Right hindlimb (tissue), 1 donor: ENCODE measurements around the gene ZNF546.
"Not testable (repeated sequence)": the region's sequence is repeated elsewhere in the genome, so short reads cannot be mapped to it uniquely, and the experiment has no call there.

Experiments
- DNase-seq: peaks from one replicate; pipeline ENCODE4 v3.0.0-alpha.2; 2018

The ZNF546 gene

DNA sequence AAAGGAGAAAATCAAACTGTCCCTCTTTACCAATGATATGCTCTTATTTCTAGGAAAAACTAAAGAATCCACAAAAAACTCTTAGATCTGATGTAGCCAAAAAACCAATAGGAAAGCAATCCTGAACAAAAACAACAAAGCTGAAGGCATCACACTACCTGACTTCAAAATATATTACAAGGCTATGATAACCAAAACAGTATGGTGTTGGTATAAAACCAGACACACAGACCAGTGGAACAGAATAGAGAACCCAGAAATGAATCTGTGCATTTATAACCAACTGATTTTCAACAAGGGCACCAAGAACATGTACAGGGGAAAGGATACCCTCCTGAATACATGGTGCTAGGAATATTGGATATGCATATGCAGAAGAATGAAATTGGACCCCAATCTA, 9.7 kb upstream of the ZNF546 start:
- DNase-seq, result no peak

DNA sequence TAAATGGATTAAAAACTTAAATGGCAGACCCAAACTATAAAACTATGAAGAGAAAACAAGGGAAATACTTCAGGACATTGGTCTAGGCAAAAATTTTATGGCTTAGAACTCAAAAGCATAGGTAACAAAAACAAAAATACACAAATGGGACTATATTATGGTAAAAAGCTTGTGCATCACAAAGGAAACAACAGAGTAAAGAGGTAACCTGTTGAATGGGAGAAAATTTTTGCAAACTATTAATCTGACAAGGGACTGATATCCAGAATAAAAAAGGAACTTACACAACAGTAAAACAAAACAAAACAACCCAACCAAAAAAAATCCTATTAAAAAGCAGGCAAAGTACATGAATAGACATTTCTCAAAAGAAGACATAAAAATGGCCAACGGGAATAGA, 9.3 kb upstream of the ZNF546 start:
- DNase-seq, result no peak

DNA sequence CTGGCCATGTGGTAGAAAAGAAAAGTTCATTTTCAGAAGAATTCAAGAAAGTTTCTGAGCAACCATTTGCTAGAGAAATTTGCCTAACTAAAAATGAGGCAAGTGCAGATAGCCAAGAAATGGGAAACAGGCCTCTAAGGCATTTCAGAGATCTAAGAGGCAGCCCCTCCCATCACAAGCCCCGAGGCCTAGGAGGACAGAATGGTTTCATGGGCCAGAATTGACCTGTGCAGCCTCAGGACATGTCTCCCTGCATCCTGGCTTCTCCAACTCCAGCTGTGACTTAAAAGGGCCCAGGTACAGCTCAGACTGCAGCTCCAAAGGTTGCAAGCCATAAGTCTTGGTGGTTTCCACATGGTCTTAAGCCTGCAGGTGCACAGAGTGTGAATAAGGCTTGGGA, 3.3 kb upstream of the ZNF546 start:
- no peak for DNase-seq

DNA sequence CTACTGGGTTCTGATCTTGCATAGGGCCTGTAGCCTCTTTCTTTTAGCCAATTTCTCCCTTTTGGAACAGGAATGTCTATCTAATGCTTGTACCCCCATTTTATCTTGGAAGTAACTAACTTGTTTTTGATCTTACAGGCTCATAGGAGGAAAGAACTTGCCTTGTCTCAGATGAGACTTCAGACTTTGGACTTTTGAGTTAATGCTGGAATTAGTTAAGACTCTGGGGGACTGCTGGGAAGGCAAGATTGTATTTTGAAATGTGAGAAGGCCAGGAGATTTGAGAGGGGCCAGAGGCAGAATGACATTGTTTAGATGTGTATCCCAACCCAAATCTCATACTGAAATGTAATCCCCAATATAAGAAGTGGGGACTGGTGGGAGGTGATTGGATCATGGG, 2.5 kb upstream of the ZNF546 start:
- DNase-seq, result no peak

DNA sequence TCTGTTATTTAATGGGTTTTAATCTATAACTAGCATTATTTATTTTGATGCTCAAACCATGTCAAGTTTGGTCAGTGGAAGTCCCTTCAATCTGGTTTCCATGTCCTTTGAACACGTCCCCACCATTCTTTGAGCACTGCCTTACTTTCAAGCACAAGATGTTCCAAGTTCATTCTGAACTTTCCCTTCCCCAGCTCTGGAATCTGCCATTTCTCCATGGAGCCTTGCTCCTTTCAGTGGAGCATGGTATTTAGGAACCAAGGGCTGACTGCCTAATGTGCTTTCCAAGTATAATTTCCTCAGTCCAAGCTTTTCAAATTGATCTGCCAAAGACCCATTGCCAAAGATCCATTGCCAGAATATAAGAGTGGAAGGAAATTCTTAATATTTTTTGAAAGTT, 1.1 kb upstream of the ZNF546 start:
- no peak for DNase-seq

DNA sequence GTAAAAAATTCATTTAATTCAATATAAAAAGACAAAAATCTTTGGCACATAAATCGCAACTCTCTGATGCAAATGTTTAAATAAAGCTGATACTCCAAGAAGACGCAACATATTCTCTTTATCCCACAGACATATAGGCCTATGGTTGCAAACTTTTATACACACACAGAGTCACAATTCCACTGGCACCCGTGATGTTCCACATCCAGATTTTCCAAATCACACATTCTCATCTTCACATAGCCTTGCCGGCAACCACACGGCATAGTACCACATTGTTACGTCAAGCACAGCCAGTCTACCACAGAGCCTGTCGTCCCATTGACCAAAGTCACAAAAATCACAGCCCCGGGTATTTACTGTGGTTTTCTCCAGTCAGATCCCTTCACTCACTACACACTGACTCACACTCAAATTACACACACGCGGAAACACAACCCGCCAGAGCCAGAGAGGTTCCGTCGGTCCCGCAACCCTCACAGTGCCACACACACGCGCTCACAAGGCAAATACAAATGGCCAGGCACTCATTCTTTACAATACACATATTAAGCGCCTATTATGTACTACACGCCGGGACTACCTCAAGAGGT, 546 bp upstream of the ZNF546 start:
- DNase-seq, result peak; percentile 48

DNA sequence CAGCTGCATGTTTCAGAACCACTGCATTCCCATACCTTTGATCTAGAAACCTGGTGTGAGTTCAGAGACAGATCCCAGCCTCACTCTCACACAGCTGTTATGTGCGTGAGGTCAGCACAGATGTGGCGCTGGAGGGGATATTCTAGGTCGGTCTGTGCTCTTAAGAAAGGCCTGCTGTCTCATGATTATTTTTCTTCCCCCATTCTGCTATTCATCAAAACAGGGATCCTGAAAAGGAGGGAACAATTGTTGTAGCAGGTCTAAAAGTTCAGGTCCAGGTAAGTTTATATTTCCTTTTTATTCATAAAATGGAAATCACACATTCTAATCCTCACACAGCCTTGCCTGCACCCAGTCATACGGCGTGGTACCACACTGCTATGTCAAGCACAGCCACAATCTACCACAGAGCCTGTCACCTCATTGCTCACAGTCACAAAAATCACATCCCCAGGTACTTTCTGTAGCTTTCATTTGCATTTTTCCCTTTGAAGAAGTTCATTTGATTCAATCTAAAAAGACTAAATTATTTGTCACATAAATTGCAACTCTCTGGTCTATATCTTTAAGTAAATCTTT, 867 bp downstream of the ZNF546 start:
- DNase-seq, result no peak

DNA sequence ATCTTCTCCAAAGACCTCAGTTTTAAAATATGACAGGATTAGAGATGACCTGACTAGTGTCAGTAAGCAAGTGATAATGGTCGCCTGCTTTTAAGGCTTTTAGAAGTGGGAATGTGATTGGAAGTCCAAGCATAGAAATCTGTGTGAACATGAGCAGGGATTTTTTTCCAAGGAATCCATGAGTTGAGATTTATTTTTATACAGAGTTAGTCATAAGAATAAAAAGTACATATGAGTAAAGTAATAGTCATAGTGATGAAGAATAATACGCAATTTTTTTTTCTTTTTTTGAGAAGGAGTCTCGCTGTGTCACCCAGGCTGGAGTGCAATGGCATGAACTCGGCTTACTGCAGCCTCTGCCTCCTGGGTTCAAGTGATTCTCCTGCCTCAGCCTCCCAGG, 1.6 kb downstream of the ZNF546 start:
- DNase-seq, result no peak

DNA sequence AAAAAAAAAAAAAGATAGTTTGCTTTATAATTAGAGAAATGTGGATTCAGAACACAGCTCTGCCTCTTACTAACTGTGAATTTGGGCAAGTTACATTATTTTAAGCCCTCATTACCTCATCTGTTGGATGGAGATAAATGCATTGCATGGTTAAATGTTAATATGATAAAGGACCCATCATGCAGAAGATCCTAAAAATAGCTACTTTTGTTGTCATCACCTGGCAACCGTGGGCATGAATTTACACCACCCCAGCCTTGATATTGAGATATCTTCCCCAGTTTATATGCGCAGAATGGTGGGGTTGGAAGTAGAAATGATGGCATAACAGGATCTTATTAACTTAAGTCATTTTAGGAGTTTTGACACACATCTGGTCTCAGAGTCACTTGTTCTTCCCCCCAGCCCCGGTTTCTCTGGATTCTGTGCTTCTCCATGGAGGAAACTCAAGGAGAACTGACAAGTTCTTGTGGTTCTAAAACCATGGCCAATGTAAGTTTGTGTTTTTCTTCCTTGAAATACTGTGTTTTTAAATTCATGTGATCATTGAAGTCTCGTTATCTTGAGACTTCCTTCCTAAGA, 8.9 kb downstream of the ZNF546 start:
- DNase-seq, result no peak

DNA sequence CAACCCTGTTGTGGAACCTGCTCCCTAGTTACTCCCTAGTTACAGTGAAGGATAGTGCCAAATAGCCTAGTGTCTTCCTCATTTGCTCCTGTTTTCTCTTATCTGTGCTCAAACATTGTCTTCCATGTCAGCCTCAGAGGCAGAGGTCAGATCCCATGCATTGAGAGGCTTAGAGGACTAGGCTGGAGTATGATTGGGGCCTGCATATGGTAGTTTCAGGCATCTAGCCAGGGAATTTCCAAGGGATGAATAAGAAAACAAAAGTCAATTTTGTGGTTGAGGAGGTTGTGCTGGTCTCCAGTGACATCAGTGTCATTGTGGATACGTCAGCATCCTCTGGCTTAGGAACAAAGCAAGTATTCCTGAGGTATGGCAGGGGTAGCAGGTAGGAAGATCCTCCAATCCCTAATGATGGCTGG, 9.4 kb downstream of the ZNF546 start:
- DNase-seq, result no peak

DNA sequence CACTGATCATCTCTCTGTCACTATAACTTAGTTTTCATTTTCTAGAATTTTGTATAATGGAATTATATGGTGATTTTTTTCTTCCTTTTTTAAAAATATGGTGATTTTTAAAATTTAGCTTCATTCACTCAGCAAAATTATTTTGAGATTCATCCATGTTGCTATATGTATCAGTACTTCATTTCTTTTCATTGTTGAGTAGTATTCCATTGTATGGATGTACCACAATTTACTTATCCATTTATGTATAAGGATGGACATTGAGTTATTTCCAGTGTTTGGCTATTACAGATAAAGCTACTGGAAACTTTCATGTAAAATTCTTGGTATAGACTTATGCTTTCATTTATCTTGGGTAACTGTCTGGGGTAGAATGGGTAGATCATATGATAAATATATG, 12.8 kb downstream of the ZNF546 start:
- DNase-seq, result no peak

DNA sequence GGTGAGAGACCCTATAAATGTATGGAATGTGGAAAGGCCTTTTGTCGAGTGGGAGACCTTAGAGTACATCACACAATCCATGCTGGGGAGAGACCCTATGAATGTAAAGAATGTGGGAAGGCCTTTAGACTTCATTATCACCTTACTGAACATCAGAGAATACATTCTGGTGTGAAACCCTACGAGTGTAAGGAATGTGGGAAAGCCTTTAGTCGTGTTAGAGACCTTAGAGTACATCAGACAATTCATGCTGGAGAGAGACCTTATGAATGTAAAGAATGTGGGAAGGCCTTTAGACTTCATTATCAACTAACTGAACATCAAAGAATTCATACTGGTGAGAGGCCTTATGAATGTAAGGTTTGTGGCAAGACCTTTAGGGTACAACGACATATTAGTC, 17.1 kb downstream of the ZNF546 start:
- DNase-seq, result no peak

DNA sequence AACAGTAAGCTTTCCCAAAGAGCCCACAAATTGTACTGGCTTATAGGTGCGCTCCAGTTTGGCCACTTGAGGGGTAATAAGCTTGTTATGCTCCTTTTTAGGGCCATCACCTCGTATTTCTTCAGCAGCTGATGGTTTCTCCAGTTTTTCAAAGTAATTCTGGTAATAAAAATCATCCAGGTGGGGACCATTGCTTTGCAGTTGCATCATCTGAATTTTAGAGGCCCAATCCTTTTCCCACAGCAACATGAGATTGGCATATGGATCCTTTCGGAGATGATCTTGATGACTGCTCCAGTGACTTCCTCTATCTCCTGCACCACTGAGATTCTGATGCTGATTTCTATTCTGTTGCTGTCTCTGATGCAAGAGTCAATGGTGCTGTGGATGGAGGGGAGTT, 27.1 kb downstream of the ZNF546 start:
- DNase-seq, result no peak

DNA sequence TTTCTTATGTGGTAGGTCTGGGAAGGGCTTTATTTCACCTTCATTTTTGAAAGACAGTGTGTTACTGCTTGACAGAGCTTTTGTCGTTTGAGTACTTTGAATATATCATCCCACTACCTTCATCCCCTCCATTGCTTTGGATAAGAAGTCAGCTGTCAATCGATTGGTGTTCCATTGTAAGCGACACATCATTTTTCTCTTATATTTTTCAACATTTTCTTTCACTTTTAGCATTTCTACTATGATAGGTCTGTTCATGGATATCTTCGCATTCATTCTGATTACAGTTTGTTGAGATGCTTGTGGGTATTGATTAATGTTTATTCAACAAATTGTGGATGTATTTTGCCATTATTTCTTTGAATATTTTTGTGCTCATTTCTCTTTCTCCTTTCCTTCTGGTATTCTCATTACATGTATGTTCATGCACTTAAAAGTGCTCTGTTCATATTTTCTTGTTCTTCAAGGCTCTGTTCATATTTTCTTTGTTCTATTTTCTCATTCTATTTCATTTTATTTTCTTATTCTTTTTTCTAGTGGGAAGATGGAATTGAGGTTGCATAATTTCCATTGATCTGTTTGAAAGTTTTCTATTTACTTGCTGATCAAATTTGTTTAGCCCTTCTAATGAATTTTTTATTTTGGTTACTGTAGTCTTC, 29.2 kb downstream of the ZNF546 start:
- no peak for DNase-seq

DNA sequence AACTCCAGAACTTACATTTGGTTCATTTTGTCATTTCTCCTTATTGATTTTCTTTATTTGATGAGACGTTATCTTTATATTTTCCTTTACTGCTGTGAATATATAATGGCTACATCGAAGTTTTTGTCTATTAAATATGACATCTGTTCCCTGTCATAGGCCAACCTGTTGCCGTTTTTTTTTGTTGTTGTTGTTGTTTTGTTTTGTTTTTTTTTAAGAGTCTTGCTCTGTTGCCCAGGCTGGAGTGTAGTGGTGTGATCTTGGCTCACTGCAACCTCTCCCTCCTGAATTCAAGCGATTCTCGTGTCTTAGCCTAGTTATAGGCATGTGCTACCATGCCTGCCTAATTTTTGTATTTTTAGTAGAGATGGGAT, 29.7 kb downstream of the ZNF546 start:
- no peak for DNase-seq

DNA sequence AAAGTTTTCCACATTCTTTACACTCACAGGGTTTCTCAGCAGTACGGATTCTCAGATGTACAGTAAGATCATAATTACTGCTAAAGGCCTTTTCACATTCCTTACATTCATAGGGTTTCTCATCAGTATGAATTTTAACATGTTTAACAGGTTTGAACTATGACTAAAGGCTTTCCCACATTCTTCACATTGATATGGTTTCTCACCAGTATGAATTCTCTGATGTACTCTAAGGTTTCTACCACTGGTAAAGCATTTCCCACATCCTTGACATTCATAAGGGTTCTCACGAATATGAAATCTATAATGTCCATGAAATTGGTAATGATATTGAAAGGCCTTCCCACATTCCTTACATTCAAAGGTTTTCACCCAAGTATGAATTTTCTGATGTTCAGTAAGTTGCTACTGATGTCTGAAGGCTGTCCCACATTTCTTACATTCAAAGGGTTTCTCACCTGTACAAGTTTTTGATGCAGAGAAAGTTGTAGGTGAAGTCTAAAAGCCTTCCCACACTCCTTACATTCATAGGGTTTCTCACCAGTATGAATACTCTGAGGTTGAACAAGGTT, 37.2 kb downstream of the ZNF546 start:
- no peak for DNase-seq

DNA sequence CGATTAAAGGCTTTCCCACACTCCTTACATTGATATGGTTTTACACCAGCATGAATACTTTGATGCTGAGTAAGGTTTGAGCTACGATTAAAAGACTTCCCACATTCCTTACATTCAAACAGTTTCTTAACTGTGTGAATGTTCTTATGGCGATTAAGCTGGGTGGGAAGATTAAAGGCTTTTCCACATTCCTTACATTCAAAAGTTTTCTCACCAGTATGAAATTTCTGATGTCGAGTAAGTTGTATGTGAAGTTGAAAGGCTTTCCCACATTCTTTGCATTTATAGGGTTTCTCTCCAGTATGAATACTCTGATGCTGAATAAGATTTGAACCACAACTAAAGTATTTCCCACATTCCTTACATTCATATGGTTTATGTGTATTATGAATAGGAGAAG, 39.1 kb downstream of the ZNF546 start:
- no peak for DNase-seq

DNA sequence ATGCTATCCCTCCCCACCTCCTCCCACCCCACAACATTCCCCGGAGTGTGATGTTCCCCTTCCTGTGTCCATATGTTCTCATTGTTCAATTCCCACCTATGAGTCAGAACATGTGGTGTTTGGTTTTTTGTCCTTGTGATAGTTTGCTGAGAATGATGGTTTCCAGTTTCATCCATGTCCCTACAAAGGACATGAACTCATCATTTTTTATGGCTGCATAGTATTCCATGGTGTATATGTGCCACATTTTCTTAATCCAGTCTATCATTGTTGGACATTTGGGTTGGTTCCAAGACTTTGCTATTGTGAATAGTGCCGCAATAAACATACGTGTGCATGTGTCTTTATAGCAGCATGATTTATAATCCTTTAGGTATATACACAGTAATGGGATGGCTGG, 41.2 kb downstream of the ZNF546 start:
- DNase-seq, result not testable (repeated sequence)

DNA sequence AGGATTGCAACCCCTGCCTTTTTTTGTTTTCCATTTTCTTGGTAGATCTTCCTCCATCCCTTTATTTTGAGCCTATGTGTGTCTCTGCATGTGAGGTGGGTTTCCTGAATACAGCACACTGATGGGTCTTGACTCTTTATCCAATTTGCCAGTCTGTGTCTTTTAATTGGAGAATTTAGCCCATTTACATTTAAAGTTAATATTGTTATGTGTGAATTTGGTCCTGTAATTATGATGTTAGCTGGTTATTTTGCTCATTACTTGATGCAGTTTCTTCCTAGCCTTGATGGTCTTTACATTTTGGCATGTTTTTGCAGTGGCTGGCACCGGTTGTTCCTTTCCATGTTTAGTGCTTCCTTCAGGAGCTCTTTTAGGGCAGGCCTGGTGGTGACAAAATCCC, 44.9 kb downstream of the ZNF546 start:
- DNase-seq, result not testable (repeated sequence)

DNA sequence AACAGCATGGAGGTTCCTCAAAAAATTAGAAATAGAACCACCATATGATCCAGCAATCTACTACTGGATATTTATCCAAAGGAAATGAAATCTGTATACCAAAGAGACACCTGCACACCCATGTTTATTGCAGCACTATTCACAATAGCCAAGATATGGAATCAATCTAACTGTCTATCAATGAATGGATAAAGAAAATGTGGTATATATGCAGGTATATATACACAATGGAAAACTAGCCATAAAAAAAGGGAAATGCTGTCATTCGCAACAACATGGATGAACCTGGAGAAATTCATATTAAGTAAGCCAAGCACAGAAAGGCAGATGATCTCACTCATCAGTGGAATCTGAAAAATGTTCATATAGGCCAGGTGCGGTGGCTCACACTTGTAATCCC, 56.6 kb downstream of the ZNF546 start:
- DNase-seq, result no peak

DNA sequence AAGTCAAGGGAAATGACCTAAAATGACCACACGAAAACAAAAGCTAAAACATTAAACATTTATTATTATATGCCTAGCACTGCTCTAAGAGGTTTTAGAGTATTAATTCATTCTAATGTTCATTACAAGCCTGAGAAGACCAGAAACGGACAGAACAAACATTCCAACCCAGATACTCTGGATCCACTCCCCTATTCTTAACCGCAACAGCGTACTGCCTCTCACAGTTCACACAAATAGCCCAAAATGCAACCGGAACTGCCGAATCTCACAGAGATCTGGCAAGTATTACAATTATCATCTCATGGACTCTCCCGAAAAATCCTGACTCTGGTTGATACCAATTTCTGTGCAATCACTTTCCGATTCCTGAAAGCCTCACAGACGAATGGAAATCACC, 57.8 kb downstream of the ZNF546 start:
- no peak for DNase-seq

DNA sequence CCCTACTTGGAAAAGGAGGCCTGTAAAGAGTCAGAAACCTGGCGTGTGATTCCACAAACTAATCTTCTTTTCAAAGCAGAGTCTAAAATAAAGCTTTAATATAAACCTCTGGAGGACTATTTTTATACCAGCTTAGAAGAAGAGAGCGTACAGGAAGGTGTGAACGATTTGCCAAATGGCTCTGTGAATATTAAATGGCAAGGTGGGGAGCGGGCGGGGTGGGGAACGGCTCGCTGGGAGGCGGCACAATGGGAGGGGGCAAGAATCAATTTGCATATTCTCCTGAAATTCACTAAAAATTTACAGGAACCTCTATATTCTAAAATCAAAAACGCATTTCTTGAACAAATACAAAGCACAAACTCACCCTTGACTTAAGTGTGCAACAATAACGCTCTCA, 58.2 kb downstream of the ZNF546 start:
- DNase-seq, result no peak

DNA sequence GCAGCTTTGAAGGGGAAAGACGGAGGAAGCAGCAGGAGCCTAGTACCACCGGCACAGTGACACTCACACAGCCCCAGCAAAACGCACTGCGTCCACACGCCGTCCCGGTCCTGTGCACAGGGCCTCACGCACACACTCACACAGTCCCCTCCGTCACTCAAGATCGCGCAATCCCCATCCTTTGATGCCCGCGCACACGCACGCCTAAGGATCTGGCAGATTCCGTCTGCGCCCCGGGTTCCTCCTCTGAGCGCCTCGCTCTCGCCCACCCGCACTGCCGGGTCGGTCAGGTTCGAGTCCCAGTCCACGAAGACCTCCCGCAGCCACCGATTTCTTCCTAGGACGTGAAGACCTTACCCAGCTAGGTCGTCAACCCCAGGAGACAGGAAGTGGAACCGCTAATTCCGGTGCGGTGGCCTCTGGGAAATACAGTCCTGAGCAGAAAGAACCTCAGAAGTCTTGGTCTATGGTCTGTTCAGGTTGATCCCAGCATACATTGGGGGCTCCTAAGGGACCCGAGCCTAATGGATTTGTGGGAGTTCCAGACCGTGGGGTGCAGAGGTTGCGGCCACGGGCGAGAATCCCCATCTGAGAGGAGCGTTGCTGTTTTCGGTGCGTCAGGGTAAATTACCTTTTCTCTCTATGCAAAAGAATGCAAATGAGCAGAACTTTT, 59.1 kb downstream of the ZNF546 start, which contains the start of gene ZNF780B:
Gene ZNF780B (minus strand): TSS at position 400 of the 673 bp plus-strand sequence. CDS start 5,899 bp downstream, outside the sequence.
- peak; percentile 73 for DNase-seq
